Gastrocnemius medialis (tissue), 4 donors: Measurements from ENCODE around the gene USB1. TPM values are rescaled to one million over a fixed set of nuclear protein-coding genes. Genes with fewer than 3 reads are reported as not detected.

ENCODE experiments used
- ATAC-seq, 2 donors: fragments of 150-250 bp; one replicate each; pipeline ENCODE4 v1.9.1; 2016
- DNase-seq, 2 donors: peaks; one replicate each; pipeline ENCODE4 v3.0.0-alpha.2; 2019
- H3K27ac ChIP-seq, 4 donors: fragments of 200-600 bp; sonication (generic); 1 replicate in 1 of 4; 2 replicates in 3 of 4; pipeline ENCODE4 v1.5.1; 2016 to 2018; ENCODE audit warnings: mild to moderate bottlenecking in 2 of 4, moderate library complexity in 1 of 4
- H3K27me3 ChIP-seq, 3 donors: fragments of 200-600 bp; sonication (generic) in 2 of 3; 1 replicate in 1 of 3; 2 replicates in 2 of 3; pipeline versions ENCODE4 v1.5.1 to v1.6.0; 2016 to 2019; ENCODE audit warnings: mild to moderate bottlenecking in 1 of 3, moderate library complexity in 1 of 3
- H3K36me3 ChIP-seq, 2 donors: fragments of 200-600 bp; sonication (generic) in 1 of 2; one replicate each; pipeline ENCODE4 v1.5.1; 2017 to 2018
- H3K4me1 ChIP-seq, 2 donors: fragments of 200-600 bp; sonication (generic) in 1 of 2; one replicate each; pipeline ENCODE4 v1.5.1; 2016 to 2017; ENCODE audit warnings: mild to moderate bottlenecking in 2 of 2
- H3K4me3 ChIP-seq, 4 donors: fragments of 200-600 bp; sonication (generic) in 3 of 4; 1 replicate in 1 of 4; 2 replicates in 3 of 4; pipeline ENCODE4 v1.5.1; 2016 to 2019; ENCODE audit warnings: mild to moderate bottlenecking in 2 of 4
- H3K9me3 ChIP-seq, 3 donors: fragments of 200-600 bp; sonication (generic) in 2 of 3; 1 replicate in 1 of 3; 2 replicates in 2 of 3; pipeline ENCODE4 v1.5.1; 2016 to 2019
- CTCF ChIP-seq, 5 experiments: fragments of 450-650 bp in 3 of 5; fragments of 200-600 bp in 2 of 5; sonication (generic) in 2 of 5; IDR thresholded peaks in 4 of 5; conservative IDR thresholded peaks in 1 of 5; 1 replicate in 4 of 5; 2 replicates in 1 of 5; pipeline ENCODE4 v1.5.1; 2016 to 2019; ENCODE audit warnings: antibody characterized with exemption in 5 of 5, mild to moderate bottlenecking in 3 of 5, moderate library complexity in 3 of 5
- POLR2A ChIP-seq, 2 donors: fragments of 450-650 bp; IDR thresholded peaks; one replicate each; pipeline ENCODE4 v1.6.1; 2017; ENCODE audit warnings: antibody characterized with exemption in 2 of 2, mild to moderate bottlenecking in 2 of 2, moderate library complexity in 2 of 2
- in situ Hi-C, 4 donors: fragments of 200-750 bp; cut with MboI; loops; one replicate each; pipeline versions ENCODE4 v1.15.0 to v1.8.0; 2017; ENCODE audit warnings: low sequenced_read_pairs in 4 of 4
- intact Hi-C: fragments of 100-400 bp; cut with DNase I; formaldehyde crosslinking; loops from one replicate; pipeline ENCODE4 v1.15.1; 2023; ENCODE audit warnings: low total_unique reads
- total RNA-seq, 4 donors: library from RNA; depleted of rRNA; stranded (reverse); fragments of >200 nt; gene quantifications; one replicate each; pipeline versions ENCODE4 v1.1.0 to v1.2.3, GENCODE V29; 2016

The USB1 gene
- total RNA-seq, 4 donors from 2014 or later: 5.7 to 31.2 (median 15.9) TPM

DNA sequence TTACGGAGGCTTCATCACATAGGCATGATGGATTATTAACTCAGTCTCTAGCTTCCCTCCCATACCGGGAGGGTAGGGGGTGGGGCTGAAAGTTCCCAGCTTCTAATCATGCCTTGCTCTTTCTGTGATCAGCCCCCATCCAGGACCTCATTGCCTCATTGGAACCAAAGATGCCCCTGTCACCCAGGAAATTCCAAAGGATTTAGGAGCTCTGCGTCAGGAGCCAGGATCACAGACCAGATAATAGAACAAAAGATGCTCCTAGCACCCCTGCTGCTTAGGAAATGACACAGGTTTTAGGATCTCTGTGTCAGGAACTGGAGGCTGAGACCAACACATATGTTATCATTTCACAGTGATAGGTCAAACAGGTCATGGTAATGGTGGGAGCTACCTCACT is 9.7 kb downstream of the USB1 start:
- no peaks in the 10 kb centered on the region for H3K9me3 ChIP-seq
- intact Hi-C loops (no loop called here), in situ Hi-C loops (loop anchor here in 2 of 4 donors (10.0 to 25.0 kb wide), 3 partner anchors 116 to 274 kb away; partner anchors contain the start of gene KATNB1 (in 1 of the 2))
- DNase-seq (no peak), ATAC-seq (no peak)
- TF ChIP-seq CTCF (IDR thresholded peaks at IDR 0.05 in 4 of 5, conservative IDR thresholded peaks at IDR 0.05 in 1 of 5) (no peak), POLR2A (IDR thresholded peaks at IDR 0.05) (no peak)
- no peak overlapping the region for H3K4me3 ChIP-seq
- no peaks in the 10 kb centered on the region for H3K4me1 ChIP-seq
- H3K36me3 ChIP-seq: peaks cover 0 to 37% of the 10 kb centered on the region in 2 donors
- no peaks in the 10 kb centered on the region for H3K27me3 ChIP-seq
- H3K27ac ChIP-seq: no peak overlapping the region

DNA sequence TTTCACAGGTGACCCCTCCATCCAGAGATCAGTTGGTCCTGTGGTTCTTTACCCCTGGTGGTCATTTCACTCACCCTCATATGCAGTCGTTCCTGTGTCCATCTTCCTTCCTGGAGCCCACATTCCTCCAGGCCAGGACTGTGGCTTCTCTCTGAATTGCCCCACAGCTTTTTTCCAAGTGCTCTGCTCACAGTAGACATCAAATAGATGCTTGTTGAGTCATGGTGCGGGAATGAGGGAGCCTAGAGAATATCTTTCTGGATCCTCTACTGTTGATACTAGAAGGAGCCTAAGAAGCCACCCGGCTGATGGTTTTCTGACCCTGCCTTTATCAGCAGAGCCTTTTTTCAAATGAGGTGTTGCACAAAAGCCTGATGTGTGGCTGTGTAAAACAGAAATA is 10.4 kb downstream of the USB1 start:
- H3K27ac ChIP-seq: no peak overlapping the region
- TF ChIP-seq CTCF (IDR thresholded peaks at IDR 0.05 in 4 of 5, conservative IDR thresholded peaks at IDR 0.05 in 1 of 5): no peak
- no peak for TF ChIP-seq POLR2A (IDR thresholded peaks at IDR 0.05)
- peaks cover 0 to 34% of the 10 kb centered on the region in 2 donors for H3K36me3 ChIP-seq
- ATAC-seq (no peak), DNase-seq (no peak)
- H3K4me3 ChIP-seq: no peak overlapping the region
- no peaks in the 10 kb centered on the region for H3K9me3 ChIP-seq
- intact Hi-C loops: no loop called here
- in situ Hi-C loops: loop anchor here in 2 of 4 donors (10.0 to 25.0 kb wide), 3 partner anchors 117 to 274 kb away; partner anchors contain the start of gene KATNB1 (in 1 of the 2)
- H3K4me1 ChIP-seq: no peaks in the 10 kb centered on the region
- H3K27me3 ChIP-seq: no peaks in the 10 kb centered on the region

GRCh38 chr16:58012481-58012880 is 11.3 kb downstream of the USB1 start:
- Histone ChIP-seq H3K4me3 (no peak overlapping the region), H3K4me1 (no peaks in the 10 kb centered on the region), H3K9me3 (no peaks in the 10 kb centered on the region), H3K27me3 (no peaks in the 10 kb centered on the region), H3K27ac (no peak overlapping the region), H3K36me3 (peaks cover 0 to 34% of the 10 kb centered on the region in 2 donors)
- ATAC-seq (no peak), DNase-seq (no peak)
- intact Hi-C loops (no loop called here), in situ Hi-C loops (loop anchor here in 2 of 4 donors (10.0 to 25.0 kb wide), 3 partner anchors 118 to 275 kb away; partner anchors contain the start of gene KATNB1 (in 1 of the 2))
- TF ChIP-seq CTCF (IDR thresholded peaks at IDR 0.05 in 4 of 5, conservative IDR thresholded peaks at IDR 0.05 in 1 of 5) (no peak), POLR2A (IDR thresholded peaks at IDR 0.05) (no peak)

DNA sequence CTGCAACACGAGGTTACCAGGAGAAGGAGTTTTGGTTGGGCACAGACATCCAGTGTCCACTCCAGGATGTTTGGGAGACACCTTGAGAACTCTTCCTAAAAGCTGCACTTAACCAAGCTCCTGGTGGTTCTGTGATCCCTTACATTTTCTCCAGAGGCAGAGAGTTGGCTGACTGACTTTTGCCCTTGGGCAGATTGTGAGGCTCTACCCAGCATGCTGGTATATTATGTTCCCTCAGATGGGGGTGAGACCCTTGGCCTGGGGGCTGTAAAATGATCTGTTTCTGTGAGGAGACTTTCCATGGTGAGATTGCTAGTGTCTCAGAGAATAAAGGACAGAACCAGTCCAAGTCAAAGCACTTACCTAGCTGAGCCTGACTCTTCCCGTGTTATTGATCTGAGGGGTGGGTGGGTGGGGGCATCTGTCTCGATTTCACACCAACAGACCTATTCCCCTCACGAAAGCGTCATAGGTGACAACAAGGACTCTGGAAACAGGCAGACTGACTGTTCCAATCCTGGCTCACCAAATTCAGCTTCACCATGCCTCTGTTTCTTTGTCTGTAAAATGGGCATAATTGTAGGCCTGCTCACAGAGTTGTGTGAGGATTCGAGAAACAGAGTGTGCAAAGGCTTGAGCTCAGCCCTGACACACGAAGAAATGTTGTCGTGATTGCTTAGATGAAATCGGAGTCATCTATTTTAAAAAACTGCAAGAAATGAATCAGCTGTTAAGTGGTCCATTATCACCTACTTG is 12.2 kb downstream of the USB1 start:
- Histone ChIP-seq H3K4me1 (no peaks in the 10 kb centered on the region), H3K4me3 (no peak overlapping the region), H3K27me3 (no peaks in the 10 kb centered on the region), H3K9me3 (no peaks in the 10 kb centered on the region), H3K36me3 (peaks cover 0 to 34% of the 10 kb centered on the region in 2 donors), H3K27ac (no peak overlapping the region)
- in situ Hi-C loops (loop anchor here in 2 of 4 donors (10.0 to 25.0 kb wide), 3 partner anchors 119 to 276 kb away; partner anchors contain the start of gene KATNB1 (in 1 of the 2)), intact Hi-C loops (no loop called here)
- no peak for TF ChIP-seq CTCF (IDR thresholded peaks at IDR 0.05 in 4 of 5, conservative IDR thresholded peaks at IDR 0.05 in 1 of 5)
- no peak for TF ChIP-seq POLR2A (IDR thresholded peaks at IDR 0.05)
- no peak for DNase-seq
- no peak for ATAC-seq
